H54 (cell line): ENCODE measurements around the gene RTF2.

Experiments used
- DNase-seq: peaks from one replicate; pipeline ENCODE4 v3.0.0; 2011; ENCODE audit warnings: low spot score, mixed read lengths; ENCODE audit not compliant: insufficient read length
- FAIRE-seq: peaks from 3 replicates; lab custom pipeline; 2011; peaks lifted over from hg19 to GRCh38; lab: Jason Lieb, UNC
- POLR2A ChIP-seq: IDR thresholded peaks from 2 replicates; pipeline ENCODE4 v1.6.1; 2011; ENCODE audit warnings: low read depth, mild to moderate bottlenecking, low read length

RTF2 gene

GRCh38 chr20:56429941-56430340 is 38.5 kb upstream of the RTF2 start:
- no peak for TF ChIP-seq POLR2A
- FAIRE-seq (no peak), DNase-seq (no peak)

- FAIRE-seq (no peak), DNase-seq (no peak)
- TF ChIP-seq POLR2A = no peak
Measured at GRCh38 chr20:56430461-56430860, 38.0 kb upstream of the RTF2 start.

GRCh38 chr20:56430957-56431356 is 37.5 kb upstream of the RTF2 start:
- TF ChIP-seq POLR2A = no peak
- FAIRE-seq (no peak), DNase-seq (no peak)

DNA sequence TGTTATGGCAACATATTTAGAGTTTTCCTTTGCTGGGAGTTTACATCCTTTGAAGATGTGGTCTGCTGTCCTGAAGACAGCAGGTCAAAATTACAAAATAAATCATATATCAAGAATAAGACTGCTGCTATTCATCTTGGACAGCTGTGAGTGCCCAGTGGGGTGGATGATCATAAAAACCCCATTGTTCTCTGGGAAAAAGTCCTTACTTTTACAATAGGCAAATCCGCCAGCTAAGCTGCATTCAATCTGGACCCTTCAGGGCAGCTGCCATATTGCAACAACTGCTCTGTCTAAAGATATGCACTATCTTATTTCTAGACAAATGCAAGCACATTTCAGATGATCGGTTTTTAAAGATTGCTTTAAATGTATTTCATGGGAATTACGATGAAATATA is 37.0 kb upstream of the RTF2 start:
- DNase-seq = no peak
- FAIRE-seq = no peak
- no peak for TF ChIP-seq POLR2A

DNA sequence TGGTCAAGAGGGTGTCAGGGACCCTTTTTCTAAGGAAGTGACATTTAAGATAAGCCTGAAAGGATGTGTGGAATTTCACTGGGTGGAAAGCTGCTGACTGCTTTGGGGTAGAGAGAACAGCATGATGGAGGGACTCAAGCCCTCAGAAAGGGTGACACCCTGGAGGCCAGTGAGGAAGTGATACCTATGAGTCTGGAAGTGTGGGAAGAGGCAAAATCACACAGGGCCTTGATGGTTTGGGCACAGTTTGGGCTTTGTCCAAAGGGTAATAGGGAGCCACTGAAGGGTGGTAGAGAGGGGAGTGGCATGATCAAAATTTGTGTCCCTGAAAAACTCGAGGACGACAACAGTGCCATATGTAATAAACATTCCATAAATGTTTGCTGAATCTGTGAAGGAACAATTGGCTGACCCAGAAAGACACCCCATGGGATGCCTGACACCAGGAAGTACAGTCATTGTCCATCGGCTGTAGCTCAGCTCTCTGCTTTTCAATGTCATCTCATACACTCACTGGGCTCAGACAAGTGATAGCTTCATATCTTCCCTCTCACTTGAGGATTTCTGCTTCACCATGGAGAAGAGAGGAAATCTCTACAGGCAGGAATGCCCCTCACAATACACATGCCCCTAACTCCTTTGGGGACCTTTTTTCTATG is 35.1 kb upstream of the RTF2 start:
- FAIRE-seq = no peak

GRCh38 chr20:56433880-56434255 is 34.6 kb upstream of the RTF2 start:
- DNase-seq (no peak), FAIRE-seq (no peak)
- TF ChIP-seq POLR2A = no peak

More for the DNA sequence above, 35.1 kb upstream of the RTF2 start:
- no peak for TF ChIP-seq POLR2A
- DNase-seq = no peak

GRCh38 chr20:56437196-56437960 is 31.0 kb upstream of the RTF2 start:
- TF ChIP-seq POLR2A = no peak
- no peak for DNase-seq
- FAIRE-seq = no peak

DNA sequence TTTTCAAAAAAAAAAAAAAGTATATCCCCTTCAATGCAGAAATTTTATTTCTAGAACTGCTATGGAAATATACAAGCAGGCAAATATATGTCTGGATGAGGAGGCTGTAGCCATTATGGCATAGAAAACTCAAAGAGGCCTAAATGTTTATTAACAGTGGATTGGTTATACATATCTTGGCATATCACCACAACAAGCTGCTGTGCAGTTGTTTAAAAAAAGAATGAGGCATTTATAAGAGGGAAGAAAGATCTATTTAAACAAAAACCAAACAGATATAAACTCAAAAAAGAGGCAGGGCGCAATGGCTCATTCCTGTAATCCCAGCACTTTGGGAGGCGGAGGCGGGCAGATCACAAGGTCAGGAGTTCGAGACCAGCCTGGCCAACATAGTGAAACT is 30.1 kb upstream of the RTF2 start:
- FAIRE-seq = no peak

DNA sequence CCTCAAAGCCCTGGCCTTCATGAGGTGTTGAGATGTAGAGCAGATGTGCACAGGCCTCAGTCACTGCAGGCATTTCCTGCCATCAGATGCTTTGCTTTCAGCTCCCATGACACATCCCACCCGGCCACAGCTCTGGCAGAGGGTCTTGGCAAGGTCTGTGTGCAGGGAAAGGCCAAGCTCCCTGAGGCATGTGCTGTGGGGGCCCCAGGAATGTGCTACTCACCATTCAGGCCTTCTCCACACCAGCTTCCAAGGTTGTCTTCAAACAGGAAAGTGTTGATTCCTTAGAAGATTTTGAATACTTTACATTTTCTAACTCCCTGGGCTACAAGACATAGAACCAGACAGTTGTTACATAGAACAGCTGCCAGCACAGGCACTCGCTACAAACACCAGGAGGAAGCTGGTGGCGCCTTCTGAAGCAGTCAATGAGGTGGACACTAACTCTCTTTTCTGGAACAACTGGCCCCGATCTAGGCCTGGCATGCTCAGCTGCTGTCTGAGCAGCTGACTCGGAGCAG is 28.6 kb upstream of the RTF2 start:
- FAIRE-seq (no peak), DNase-seq (peak; percentile 27)
- no peak for TF ChIP-seq POLR2A

More for the DNA sequence above, 30.1 kb upstream of the RTF2 start:
- TF ChIP-seq POLR2A = no peak
- DNase-seq = no peak

DNA sequence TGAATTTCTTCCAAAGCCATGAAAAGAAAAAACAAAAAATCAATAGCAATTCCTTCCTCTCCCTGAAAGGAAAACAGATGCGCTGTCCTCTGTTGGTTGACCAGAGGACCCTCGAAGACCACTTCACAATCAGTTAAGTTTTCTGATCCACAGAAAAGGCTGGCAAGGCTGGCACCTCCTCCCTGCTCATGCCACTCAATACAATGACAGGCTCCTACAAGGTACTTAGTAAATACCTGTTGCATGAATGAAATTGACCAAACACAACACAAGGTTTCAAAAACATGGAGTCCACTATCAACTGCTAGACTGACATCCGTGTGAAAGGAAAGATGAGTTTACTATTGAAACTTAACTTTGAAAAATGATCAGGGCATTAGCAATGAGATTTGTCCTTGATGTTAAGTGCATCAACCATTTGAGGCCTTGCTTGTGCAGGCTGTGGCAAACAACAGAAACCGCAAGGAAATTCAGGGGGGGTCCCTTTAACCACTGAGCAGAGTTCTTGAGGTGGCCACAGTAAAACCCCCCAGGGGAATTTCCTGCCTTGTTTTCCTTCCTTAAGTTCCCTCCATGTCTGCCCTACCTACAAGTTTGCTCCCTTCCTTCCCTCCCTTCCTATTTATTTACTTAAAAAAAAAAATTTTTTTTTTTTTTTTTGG is 27.9 kb upstream of the RTF2 start:
- no peak for FAIRE-seq
- no peak for TF ChIP-seq POLR2A
- no peak for DNase-seq

GRCh38 chr20:56442389-56443365 is 25.8 kb upstream of the RTF2 start:
- no peak for FAIRE-seq
- no peak for TF ChIP-seq POLR2A
- no peak for DNase-seq

- no peak for FAIRE-seq
- TF ChIP-seq POLR2A = no peak
- no peak for DNase-seq
Measured at GRCh38 chr20:56443654-56444540, 24.5 kb upstream of the RTF2 start.
